Upper lobe of left lung (tissue), 4 donors: ENCODE measurements around the gene KLF8.

Experiments
- CTCF ChIP-seq, 6 experiments: fragments of 450-650 bp in 4 of 6; fragments of 200-600 bp in 2 of 6; sonication (generic) in 2 of 6; IDR thresholded peaks; one replicate each; pipeline ENCODE4 v1.5.1; 2016 to 2019; ENCODE audit warnings: antibody characterized with exemption in 6 of 6
- EP300 ChIP-seq, 4 donors: sonication (generic); formaldehyde crosslinking; IDR thresholded peaks; one replicate each; pipeline ENCODE4 v1.5.1; 2017; ENCODE audit warnings: antibody characterized with exemption in 4 of 4, control low read depth in 2 of 4
- POLR2A ChIP-seq, 4 donors: fragments of 450-650 bp; IDR thresholded peaks; one replicate each; pipeline ENCODE4 v1.5.1; 2016 to 2017; ENCODE audit warnings: antibody characterized with exemption in 4 of 4, mild to moderate bottlenecking in 2 of 4
- POLR2AphosphoS5 ChIP-seq, 2 donors: sonication (generic); formaldehyde crosslinking; IDR thresholded peaks; one replicate each; pipeline ENCODE4 v1.5.1; 2017; ENCODE audit warnings: antibody characterized with exemption in 2 of 2

- TF ChIP-seq CTCF (IDR thresholded peaks at IDR 0.05) (no peak), EP300 (IDR thresholded peaks at IDR 0.05) (no peak), POLR2AphosphoS5 (IDR thresholded peaks at IDR 0.05) (no peak), POLR2A (IDR thresholded peaks at IDR 0.05) (no peak)
Measured at GRCh38 chrX:56314334-56314733, 82.2 kb downstream of the KLF8 start.
